Heart left ventricle (tissue), 13 donors: Measurements from ENCODE around the gene ADAM15.

Experiments used
- CTCF ChIP-seq, 12 donors: fragments of 200-600 bp; sonication (generic) in 4 of 12; IDR thresholded peaks; one replicate each; pipeline versions ENCODE4 v1.5.0 to v1.8.0; 2018 to 2022; ENCODE audit warnings: antibody characterized with exemption in 12 of 12, mild to moderate bottlenecking in 5 of 12
- POLR2A ChIP-seq, 2 donors: fragments of 450-650 bp; IDR thresholded peaks; one replicate each; pipeline ENCODE4 v1.6.1; 2017; ENCODE audit warnings: antibody characterized with exemption in 2 of 2, mild to moderate bottlenecking in 2 of 2, moderate library complexity in 2 of 2
- donor health status: ischemic (EF 13 %, LVEDD 7.1; RV severe dilation, severe dysfunction).
- donor health status: DM: no; HTN: yes; CAD: no.
- donor health status: DM: no; HTN: no; CAD: no.
- donor health status: ischemic (EF 25% LVEDD 6.9; RV normal size, moderate dysfunction).
- donor health status: ischemic (EF 25% LVEDD 5.7; RV mildly dilated, moderate dysfunction).
- donor health status: ischemic (EF 35%, LVEDD 5.7; RV mildly dilated, moderate dysfunction).
- donor health status: nonischemic (EF 11% LVEDD 7.7; RV severe dilation, severe dysfunction).
- donor health status: DM: yes; HTN: yes; CAD: no.
- donor health status: PGD.
- donor health status: ischemic (EF 29% LVEDD 5.4; RV normal size, mild dysfunction).
- donor health status: nonischemic (EF 23%, LVEDD 6.1; RV moderate dilation, normal function).

GRCh38 chr1:155050560-155051341, at the start of gene ADAM15:
- TF ChIP-seq CTCF (IDR thresholded peaks at IDR 0.05) (peak; percentile 85 to 97 (median 92)), POLR2A (IDR thresholded peaks at IDR 0.05) (no peak)
